ENCODE measurements around the gene PCDH19. TPM values are rescaled to one million over a fixed set of nuclear protein-coding genes. Genes with fewer than 3 reads are reported as not detected.

PCDH19 gene
- polyA plus RNA-seq, 1 donor (not counting 4 experiments of a cell fraction or from before 2014, with no cell fraction given), result not detected

DNA sequence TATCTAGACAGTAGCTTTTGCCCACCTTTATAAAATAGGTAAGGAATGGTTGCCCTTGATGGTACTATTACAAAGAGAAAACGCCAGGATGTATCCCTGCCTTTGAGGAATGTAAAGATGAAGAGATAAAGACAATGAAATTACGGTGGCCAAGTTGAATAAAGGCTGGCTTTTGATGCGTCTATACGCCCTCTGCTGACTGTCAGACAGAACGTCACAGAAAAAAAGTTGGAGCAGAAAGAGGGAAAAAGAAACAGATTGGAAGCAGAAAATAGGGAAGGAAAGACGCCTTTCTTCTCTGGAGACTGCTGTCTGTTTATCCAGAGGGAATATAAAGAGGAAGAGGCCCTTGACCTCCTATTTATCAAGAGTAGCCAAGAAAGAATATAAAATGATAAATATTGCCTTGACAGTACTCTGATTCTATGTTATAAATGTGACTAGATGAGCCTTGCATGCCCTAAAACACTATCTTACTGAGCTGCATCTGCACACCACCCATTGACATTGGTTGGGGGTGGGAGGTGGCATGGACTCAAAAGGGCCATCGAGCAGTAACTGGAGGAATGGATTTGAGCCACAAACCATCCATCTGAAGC lies 30.6 kb downstream of the PCDH19 start:
- H2AFZ ChIP-seq (ENCODE audit: control insufficient read depth, low read length), result no peak overlapping the region
- dilution Hi-C loops (cut with MboI; ENCODE audit: extremely low pct_ligation_motif_present, low sequenced_read_pairs), result no loop called here

DNA sequence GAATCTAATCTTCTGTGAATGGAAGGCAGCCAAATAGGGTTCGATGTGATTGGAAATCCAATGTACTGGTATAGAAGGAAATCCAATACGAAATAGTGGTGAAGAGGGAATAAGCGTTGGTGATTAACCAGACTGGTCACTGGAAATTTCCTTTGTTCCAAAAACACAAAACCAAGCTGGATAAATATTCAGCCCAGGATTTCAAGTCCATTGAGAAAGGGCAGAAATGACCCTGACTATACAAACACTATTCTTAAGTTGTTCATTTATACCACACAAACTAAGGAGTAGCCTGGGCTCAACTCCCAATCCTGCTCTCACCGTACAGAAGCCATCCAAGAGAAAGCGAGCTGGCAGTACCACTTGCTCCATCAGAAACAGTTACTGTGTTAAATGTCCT lies 32.2 kb downstream of the PCDH19 start:
- H3K36me3 ChIP-seq (ENCODE audit: control insufficient read depth in 2 of 2, extremely low read depth in 1 of 2, insufficient read depth in 2 of 2, low read length in 2 of 2), result no peaks in the 10 kb centered on the region
- no peak overlapping the region for H3K9ac ChIP-seq (ENCODE audit: control insufficient read depth, extremely low read depth, insufficient read depth, low read length)
- no peaks in the 10 kb centered on the region for H4K20me1 ChIP-seq (ENCODE audit: control insufficient read depth, extremely low read depth, insufficient read depth, low read length)
- H3K4me3 ChIP-seq (ENCODE audit: control insufficient read depth in 2 of 3, extremely low read depth in 1 of 3, insufficient read depth in 2 of 3, low read depth in 1 of 3, low read length in 3 of 3), result no peak overlapping the region
- no peaks in the 10 kb centered on the region for H3K9me3 ChIP-seq (ENCODE audit: control insufficient read depth, low read depth, low read length)
- dilution Hi-C loops (cut with MboI; ENCODE audit: extremely low pct_ligation_motif_present, low sequenced_read_pairs), result no loop called here
- H2AFZ ChIP-seq (ENCODE audit: control insufficient read depth, low read length), result no peak overlapping the region
- H3K79me2 ChIP-seq (ENCODE audit: control insufficient read depth, insufficient read depth, low read length), result no peaks in the 10 kb centered on the region
- no peaks in the 10 kb centered on the region for H3K9me1 ChIP-seq (ENCODE audit: control insufficient read depth, extremely low read depth, insufficient read depth, low read length)
- FAIRE-seq (no peak), DNase-seq (ENCODE audit: low read depth, low spot score) (no peak)
- H3K4me2 ChIP-seq (ENCODE audit: control insufficient read depth, extremely low read depth, insufficient read depth, low read depth, low read length), result no peak overlapping the region
- no peak overlapping the region for H3K27ac ChIP-seq (ENCODE audit: control insufficient read depth, insufficient read depth, low read length)
- H3K4me1 ChIP-seq (ENCODE audit: control insufficient read depth, extremely low read depth, insufficient read depth, low read length), result no peaks in the 10 kb centered on the region
- no peaks in the 10 kb centered on the region for H3K27me3 ChIP-seq (ENCODE audit: control insufficient read depth, extremely low read depth, insufficient read depth, low read length)
- TF ChIP-seq, protein P1, sequence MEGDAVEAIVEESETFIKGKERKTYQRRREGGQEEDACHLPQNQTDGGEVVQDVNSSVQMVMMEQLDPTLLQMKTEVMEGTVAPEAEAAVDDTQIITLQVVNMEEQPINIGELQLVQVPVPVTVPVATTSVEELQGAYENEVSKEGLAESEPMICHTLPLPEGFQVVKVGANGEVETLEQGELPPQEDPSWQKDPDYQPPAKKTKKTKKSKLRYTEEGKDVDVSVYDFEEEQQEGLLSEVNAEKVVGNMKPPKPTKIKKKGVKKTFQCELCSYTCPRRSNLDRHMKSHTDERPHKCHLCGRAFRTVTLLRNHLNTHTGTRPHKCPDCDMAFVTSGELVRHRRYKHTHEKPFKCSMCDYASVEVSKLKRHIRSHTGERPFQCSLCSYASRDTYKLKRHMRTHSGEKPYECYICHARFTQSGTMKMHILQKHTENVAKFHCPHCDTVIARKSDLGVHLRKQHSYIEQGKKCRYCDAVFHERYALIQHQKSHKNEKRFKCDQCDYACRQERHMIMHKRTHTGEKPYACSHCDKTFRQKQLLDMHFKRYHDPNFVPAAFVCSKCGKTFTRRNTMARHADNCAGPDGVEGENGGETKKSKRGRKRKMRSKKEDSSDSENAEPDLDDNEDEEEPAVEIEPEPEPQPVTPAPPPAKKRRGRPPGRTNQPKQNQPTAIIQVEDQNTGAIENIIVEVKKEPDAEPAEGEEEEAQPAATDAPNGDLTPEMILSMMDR (optimal IDR thresholded peaks at IDR 0.05 in 1 of 3, IDR thresholded peaks at IDR 0.05 in 1 of 3, conservative IDR thresholded peaks at IDR 0.05 in 1 of 3; ENCODE audit: extremely low read depth in 1 of 3, insufficient read depth in 2 of 3, low read length in 3 of 3), result no peak
- no peak for TF ChIP-seq EZH2 (IDR thresholded peaks at IDR 0.05; ENCODE audit: low read length)

More for the DNA sequence above, 30.6 kb downstream of the PCDH19 start:
- FAIRE-seq (no peak), DNase-seq (ENCODE audit: low read depth, low spot score) (no peak)
- H3K27me3 ChIP-seq (ENCODE audit: control insufficient read depth, extremely low read depth, insufficient read depth, low read length), result no peaks in the 10 kb centered on the region
- H3K9me1 ChIP-seq (ENCODE audit: control insufficient read depth, extremely low read depth, insufficient read depth, low read length), result no peaks in the 10 kb centered on the region
- no peaks in the 10 kb centered on the region for H3K36me3 ChIP-seq (ENCODE audit: control insufficient read depth in 2 of 2, extremely low read depth in 1 of 2, insufficient read depth in 2 of 2, low read length in 2 of 2)
- H3K9me3 ChIP-seq (ENCODE audit: control insufficient read depth, low read depth, low read length), result no peaks in the 10 kb centered on the region
- H3K9ac ChIP-seq (ENCODE audit: control insufficient read depth, extremely low read depth, insufficient read depth, low read length), result no peak overlapping the region
- H4K20me1 ChIP-seq (ENCODE audit: control insufficient read depth, extremely low read depth, insufficient read depth, low read length), result no peaks in the 10 kb centered on the region
- no peaks in the 10 kb centered on the region for H3K79me2 ChIP-seq (ENCODE audit: control insufficient read depth, insufficient read depth, low read length)
- H3K27ac ChIP-seq (ENCODE audit: control insufficient read depth, insufficient read depth, low read length), result no peak overlapping the region
- H3K4me3 ChIP-seq (ENCODE audit: control insufficient read depth in 2 of 3, extremely low read depth in 1 of 3, insufficient read depth in 2 of 3, low read depth in 1 of 3, low read length in 3 of 3), result no peak overlapping the region
- H3K4me2 ChIP-seq (ENCODE audit: control insufficient read depth, extremely low read depth, insufficient read depth, low read depth, low read length), result no peak overlapping the region
- no peaks in the 10 kb centered on the region for H3K4me1 ChIP-seq (ENCODE audit: control insufficient read depth, extremely low read depth, insufficient read depth, low read length)
- TF ChIP-seq, protein P1 (optimal IDR thresholded peaks at IDR 0.05 in 1 of 3, IDR thresholded peaks at IDR 0.05 in 1 of 3, conservative IDR thresholded peaks at IDR 0.05 in 1 of 3; ENCODE audit: extremely low read depth in 1 of 3, insufficient read depth in 2 of 3, low read length in 3 of 3), result peak; percentile 45 to 58 (median 47)
- no peak for TF ChIP-seq EZH2 (IDR thresholded peaks at IDR 0.05; ENCODE audit: low read length)
